Neural cell (in vitro differentiated cells): ENCODE data around the gene MID2.

Experiments used
- CTCF ChIP-seq: fragments of 450-650 bp; IDR thresholded peaks from 2 replicates; pipeline ENCODE4 v1.5.1; 2014; ENCODE audit warnings: antibody characterized with exemption, mild to moderate bottlenecking, moderate library complexity; ENCODE audit not compliant: poor library complexity, severe bottlenecking
- EP300 ChIP-seq: fragments of 450-650 bp; conservative IDR thresholded peaks from 2 replicates; pipeline ENCODE4 v1.6.1; 2014; ENCODE audit warnings: antibody characterized with exemption, mild to moderate bottlenecking, moderate library complexity; ENCODE audit not compliant: poor library complexity, severe bottlenecking
- MXI1 ChIP-seq: fragments of 450-650 bp; conservative IDR thresholded peaks from 2 replicates; pipeline ENCODE4 v1.6.1; 2014; ENCODE audit warnings: antibody characterized with exemption, mild to moderate bottlenecking; ENCODE audit not compliant: poor library complexity, severe bottlenecking
- POLR2AphosphoS5 ChIP-seq: IDR thresholded peaks from 2 replicates; pipeline ENCODE4 v1.6.1; 2012
- RAD21 ChIP-seq: fragments of 450-650 bp; conservative IDR thresholded peaks from 2 replicates; pipeline ENCODE4 v1.6.1; 2014; ENCODE audit warnings: antibody characterized with exemption, mild to moderate bottlenecking, moderate library complexity
- TAF1 ChIP-seq: IDR thresholded peaks from 2 replicates; pipeline ENCODE4 v1.6.1; 2012; ENCODE audit warnings: low read depth

GRCh38 chrX:107826238-107827029 lies 768 bp downstream of the MID2 start:
- TF ChIP-seq CTCF (no peak), MXI1 (no peak), EP300 (no peak), POLR2AphosphoS5 (no peak), RAD21 (no peak), TAF1 (no peak)
